GM21526 (cell line): ENCODE measurements around the gene PREX1.

Experiments used
- ATAC-seq: cut with Tn5 transposase; IDR thresholded peaks from one replicate; pipeline ENCODE4 v1.9.1; 2021; ENCODE audit warnings: moderate library complexity; ENCODE audit not compliant: unreplicated experiment, low FRiP score

The PREX1 gene

GRCh38 chr20:48740292-48740649, 87.5 kb downstream of the PREX1 start:
- ATAC-seq: no peak

GRCh38 chr20:48739395-48740291, 88.2 kb downstream of the PREX1 start:
- ATAC-seq: no peak

GRCh38 chr20:48738399-48739304, 89.1 kb downstream of the PREX1 start:
- ATAC-seq: no peak

- no peak for ATAC-seq
Observed at GRCh38 chr20:48738094-48738398, 89.8 kb downstream of the PREX1 start.

- ATAC-seq: no peak
Observed at GRCh38 chr20:48737434-48738093, 90.2 kb downstream of the PREX1 start.

- no peak for ATAC-seq
Observed at GRCh38 chr20:48736636-48737035, 91.2 kb downstream of the PREX1 start.

GRCh38 chr20:48736231-48736630, 91.6 kb downstream of the PREX1 start:
- no peak for ATAC-seq

- no peak for ATAC-seq
Observed at GRCh38 chr20:48735112-48735511, 92.7 kb downstream of the PREX1 start.

- no peak for ATAC-seq
Observed at GRCh38 chr20:48734104-48734749, 93.6 kb downstream of the PREX1 start.

- ATAC-seq: no peak
Observed at GRCh38 chr20:48733296-48733790, 94.5 kb downstream of the PREX1 start.

GRCh38 chr20:48732081-48732829, 95.5 kb downstream of the PREX1 start:
- no peak for ATAC-seq

GRCh38 chr20:48731536-48731935, 96.3 kb downstream of the PREX1 start:
- no peak for ATAC-seq

- ATAC-seq: no peak
Observed at GRCh38 chr20:48730977-48731376, 96.8 kb downstream of the PREX1 start.

- no peak for ATAC-seq
Observed at GRCh38 chr20:48729538-48729937, 98.3 kb downstream of the PREX1 start.

- ATAC-seq: no peak
Observed at GRCh38 chr20:48728042-48728825, 99.6 kb downstream of the PREX1 start.

GRCh38 chr20:48727226-48727625, 100.6 kb downstream of the PREX1 start:
- no peak for ATAC-seq

- ATAC-seq: no peak
Observed at GRCh38 chr20:48725555-48725991, 102.2 kb downstream of the PREX1 start.

GRCh38 chr20:48724891-48725554, 102.8 kb downstream of the PREX1 start:
- ATAC-seq: no peak
